Heart left ventricle (tissue), 13 donors: Measurements from ENCODE around the gene TBC1D3B.

ENCODE experiments used
- CTCF ChIP-seq, 12 donors: fragments of 200-600 bp; sonication (generic) in 4 of 12; IDR thresholded peaks; one replicate each; pipeline versions ENCODE4 v1.5.0 to v1.8.0; 2018 to 2022; ENCODE audit warnings: antibody characterized with exemption in 12 of 12, mild to moderate bottlenecking in 5 of 12
- POLR2A ChIP-seq, 2 donors: fragments of 450-650 bp; IDR thresholded peaks; one replicate each; pipeline ENCODE4 v1.6.1; 2017; ENCODE audit warnings: antibody characterized with exemption in 2 of 2, mild to moderate bottlenecking in 2 of 2, moderate library complexity in 2 of 2
- donor health status: ischemic (EF 13 %, LVEDD 7.1; RV severe dilation, severe dysfunction).
- donor health status: DM: no; HTN: yes; CAD: no.
- donor health status: DM: no; HTN: no; CAD: no.
- donor health status: ischemic (EF 25% LVEDD 6.9; RV normal size, moderate dysfunction).
- donor health status: ischemic (EF 25% LVEDD 5.7; RV mildly dilated, moderate dysfunction).
- donor health status: ischemic (EF 35%, LVEDD 5.7; RV mildly dilated, moderate dysfunction).
- donor health status: nonischemic (EF 11% LVEDD 7.7; RV severe dilation, severe dysfunction).
- donor health status: DM: yes; HTN: yes; CAD: no.
- donor health status: PGD.
- donor health status: ischemic (EF 29% LVEDD 5.4; RV normal size, mild dysfunction).
- donor health status: nonischemic (EF 23%, LVEDD 6.1; RV moderate dilation, normal function).

- TF ChIP-seq CTCF (IDR thresholded peaks at IDR 0.05) (no peak), POLR2A (IDR thresholded peaks at IDR 0.05) (no peak)
Measured at GRCh38 chr17:36197387-36197703, 20.9 kb upstream of the TBC1D3B start.
